Left lung (tissue), 10 donors: ENCODE data around the gene METTL5. TPM values are rescaled to one million over a fixed set of nuclear protein-coding genes. Genes with fewer than 3 reads are reported as not detected.
"Not testable (repeated sequence)": the region's sequence is repeated elsewhere in the genome, so short reads cannot be mapped to it uniquely, and the experiment has no call there.

Source experiments
- ATAC-seq: fragments of 200-7000 bp; cut with Tn5 transposase; one replicate; pipeline ENCODE4 v1.9.1; 2020; ENCODE audit warnings: moderate library complexity
- DNase-seq, 4 donors: peaks; one replicate each; pipeline ENCODE4 v3.0.0-alpha.2; 2013 to 2020
- H3K27ac ChIP-seq, 2 donors: fragments of 200-600 bp; sonication (generic) in 1 of 2; one replicate each; pipeline versions ENCODE4 v1.5.0 to v1.8.0; 2020 to 2021
- H3K27me3 ChIP-seq, 2 donors: fragments of 200-600 bp; sonication (generic) in 1 of 2; one replicate each; pipeline versions ENCODE4 v1.5.0 to v1.8.0; 2020 to 2021
- H3K36me3 ChIP-seq, 2 donors: fragments of 200-600 bp; sonication (generic) in 1 of 2; one replicate each; pipeline versions ENCODE4 v1.5.0 to v1.8.0; 2020 to 2021
- H3K4me1 ChIP-seq, 2 donors: fragments of 200-600 bp; one replicate each; pipeline ENCODE4 v1.8.0; 2021
- H3K4me3 ChIP-seq, 2 donors: fragments of 200-600 bp; sonication (generic) in 1 of 2; one replicate each; pipeline versions ENCODE4 v1.5.0 to v1.8.0; 2020 to 2021; ENCODE audit warnings: mild to moderate bottlenecking in 1 of 2
- H3K9me3 ChIP-seq, 2 donors: fragments of 200-600 bp; sonication (generic) in 1 of 2; one replicate each; pipeline versions ENCODE4 v1.5.0 to v1.8.0; 2020 to 2021
- intact Hi-C, 2 donors: fragments of 100-400 bp; cut with DNase I; formaldehyde crosslinking; loops; one replicate each; pipeline versions ENCODE4 v1.11.2 to v1.14.2; 2022
- polyA plus RNA-seq, 6 donors: library from polyadenylated mRNA; unstranded; fragments of 120-200 nt; gene quantifications; one replicate each; pipeline ENCODE4 v1.2.1, GENCODE V29; 2013; ENCODE audit not compliant: insufficient read length in 6 of 6
- total RNA-seq, 2 donors: library from RNA; stranded (reverse); fragmentation: NEBNext Ultra II Directional; extraction: Animal tissue kit (Norgen Biotek cat#: 25700); gene quantifications; one replicate each; pipeline ENCODE4 v1.2.1, GENCODE V29; 2021
- TF ChIP-seq, protein P1 (sequence below), 2 donors: fragments of 200-600 bp; sonication (generic) in 1 of 2; IDR thresholded peaks; one replicate each; pipeline versions ENCODE4 v1.5.0 to v1.8.0; 2021; ENCODE audit warnings: antibody characterized with exemption in 2 of 2
- donor health status: DM: no; HTN: yes; CAD: no.
- donor health status: DM: no; HTN: no; CAD: no.

The METTL5 gene
- total and polyA plus RNA-seq, 8 donors = 33.8 to 49.7 (median 42.6) TPM

DNA sequence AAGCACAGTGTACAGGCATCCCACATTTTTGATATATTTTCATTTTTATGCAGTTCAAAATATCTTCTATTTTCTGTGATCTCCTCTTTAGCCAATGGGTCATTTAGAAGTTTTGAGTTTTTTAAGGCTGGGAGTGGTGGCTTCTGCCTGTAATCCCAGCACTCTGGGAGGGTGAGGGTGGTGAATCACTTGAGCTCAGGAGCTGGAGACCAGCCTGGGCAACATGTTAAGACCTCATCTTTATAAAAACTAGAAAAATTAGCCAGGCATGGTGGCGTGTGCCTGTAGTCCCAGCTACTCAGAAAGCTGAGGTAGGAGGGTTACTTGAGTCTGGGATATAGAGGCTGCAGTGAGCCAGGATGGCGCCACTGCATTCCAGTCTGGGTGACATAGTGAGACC lies 20.3 kb upstream of the METTL5 start:
- Histone ChIP-seq H3K4me3 (no peak overlapping the region), H3K9me3 (no peaks in the 10 kb centered on the region), H3K4me1 (peaks cover 0 to 20% of the 10 kb centered on the region in 2 donors), H3K27ac (no peak overlapping the region), H3K36me3 (peaks cover 0 to 13% of the 10 kb centered on the region in 2 donors), H3K27me3 (no peaks in the 10 kb centered on the region)
- TF ChIP-seq, protein P1, sequence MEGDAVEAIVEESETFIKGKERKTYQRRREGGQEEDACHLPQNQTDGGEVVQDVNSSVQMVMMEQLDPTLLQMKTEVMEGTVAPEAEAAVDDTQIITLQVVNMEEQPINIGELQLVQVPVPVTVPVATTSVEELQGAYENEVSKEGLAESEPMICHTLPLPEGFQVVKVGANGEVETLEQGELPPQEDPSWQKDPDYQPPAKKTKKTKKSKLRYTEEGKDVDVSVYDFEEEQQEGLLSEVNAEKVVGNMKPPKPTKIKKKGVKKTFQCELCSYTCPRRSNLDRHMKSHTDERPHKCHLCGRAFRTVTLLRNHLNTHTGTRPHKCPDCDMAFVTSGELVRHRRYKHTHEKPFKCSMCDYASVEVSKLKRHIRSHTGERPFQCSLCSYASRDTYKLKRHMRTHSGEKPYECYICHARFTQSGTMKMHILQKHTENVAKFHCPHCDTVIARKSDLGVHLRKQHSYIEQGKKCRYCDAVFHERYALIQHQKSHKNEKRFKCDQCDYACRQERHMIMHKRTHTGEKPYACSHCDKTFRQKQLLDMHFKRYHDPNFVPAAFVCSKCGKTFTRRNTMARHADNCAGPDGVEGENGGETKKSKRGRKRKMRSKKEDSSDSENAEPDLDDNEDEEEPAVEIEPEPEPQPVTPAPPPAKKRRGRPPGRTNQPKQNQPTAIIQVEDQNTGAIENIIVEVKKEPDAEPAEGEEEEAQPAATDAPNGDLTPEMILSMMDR (IDR thresholded peaks at IDR 0.05) = no peak
- intact Hi-C loops = no loop called here
- no peak for ATAC-seq
- no peak for DNase-seq

DNA sequence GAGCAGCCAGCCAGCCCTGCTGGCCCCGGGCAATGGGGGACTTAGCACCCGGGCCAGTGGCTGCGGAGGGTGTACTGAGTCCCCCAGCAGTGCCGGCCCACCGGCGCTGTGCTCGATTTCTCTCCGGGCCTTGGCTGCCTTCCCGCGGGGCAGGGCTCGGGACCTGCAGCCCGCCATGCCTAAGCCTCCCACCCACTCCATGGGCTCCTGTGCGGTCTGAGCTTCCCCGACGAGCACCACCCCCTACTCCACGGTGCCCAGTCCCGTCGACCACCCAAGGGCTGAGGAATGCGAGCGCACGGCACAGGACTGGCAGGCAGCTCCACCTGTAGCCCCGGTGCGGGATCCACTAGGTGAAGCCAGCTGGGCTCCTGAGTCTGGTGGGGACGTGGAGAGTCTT lies 16.9 kb upstream of the METTL5 start:
- H3K27me3 ChIP-seq, DNase-seq, ATAC-seq, H3K4me3 ChIP-seq, H3K27ac ChIP-seq, H3K9me3 ChIP-seq, H3K36me3 ChIP-seq, intact Hi-C loops: not testable (repeated sequence)
- H3K4me1 ChIP-seq = peaks cover 0 to 18% of the 10 kb centered on the region in 2 donors

DNA sequence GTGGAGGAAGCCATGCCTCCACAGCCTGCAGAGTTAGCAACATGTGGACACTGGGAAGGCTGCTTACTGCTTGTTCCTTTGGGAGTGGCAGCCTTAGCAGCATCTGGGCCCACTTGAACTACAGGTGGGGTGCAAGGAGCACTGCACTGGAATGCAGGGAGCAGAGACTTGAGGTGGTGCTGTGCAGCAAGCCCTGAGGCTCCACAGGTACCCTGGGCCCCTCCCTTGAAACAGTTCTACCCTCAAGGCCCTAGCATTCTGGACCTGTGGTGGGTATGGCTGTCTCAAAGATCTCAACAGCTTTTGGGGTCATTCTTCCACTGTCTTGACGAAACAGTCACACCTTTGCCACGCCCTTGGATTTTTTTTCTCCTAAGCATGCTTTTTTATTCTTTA lies 16.0 kb upstream of the METTL5 start:
- intact Hi-C loops = no loop called here
- no peak overlapping the region for H3K4me3 ChIP-seq
- TF ChIP-seq, protein P1 (IDR thresholded peaks at IDR 0.05) = no peak
- H3K27ac ChIP-seq = no peak overlapping the region
- DNase-seq (no peak), ATAC-seq (no peak)
- peaks cover 0 to 16% of the 10 kb centered on the region in 2 donors for H3K4me1 ChIP-seq
- H3K36me3 ChIP-seq = peaks cover 0 to 9% of the 10 kb centered on the region in 2 donors
- no peaks in the 10 kb centered on the region for H3K9me3 ChIP-seq
- H3K27me3 ChIP-seq = no peaks in the 10 kb centered on the region

DNA sequence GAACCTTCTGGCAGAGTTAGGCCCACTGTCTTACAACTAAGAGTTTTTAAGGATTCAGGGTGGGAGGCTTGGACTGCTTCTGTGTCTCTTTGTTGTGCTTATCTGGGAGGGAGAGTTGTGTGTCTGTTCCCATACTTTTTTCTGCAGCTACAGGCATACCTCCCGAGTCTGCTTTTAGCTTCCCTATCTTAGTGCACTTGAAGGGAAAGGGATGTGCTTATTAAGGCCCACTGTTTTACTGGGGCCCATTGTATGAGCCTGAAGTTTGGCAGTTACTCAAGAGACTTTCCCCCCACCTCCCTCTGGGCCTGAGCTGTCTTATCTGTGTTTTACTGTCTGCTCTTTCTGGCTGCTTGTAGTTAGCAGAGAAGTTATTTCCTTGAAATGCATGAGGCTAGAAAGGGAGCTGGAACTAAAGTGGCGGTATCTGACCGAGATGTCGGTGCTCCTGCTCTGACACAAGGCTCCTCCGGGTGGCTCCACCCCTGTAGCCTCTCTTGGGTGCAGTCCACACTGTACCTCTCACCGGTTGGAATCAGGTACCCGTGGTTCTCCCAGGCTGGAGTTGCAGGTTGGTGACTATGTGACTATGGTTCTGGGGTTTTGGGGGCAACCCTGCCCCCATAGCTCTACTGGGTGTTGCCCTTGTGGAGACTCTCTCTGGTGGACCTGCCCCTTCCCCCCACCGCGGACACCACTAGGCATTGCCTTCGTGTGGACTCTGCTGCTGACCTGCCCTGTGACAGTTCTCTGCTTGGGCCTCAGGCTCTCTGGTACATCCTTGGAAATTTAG lies 15.4 kb upstream of the METTL5 start:
- TF ChIP-seq, protein P1 (IDR thresholded peaks at IDR 0.05) = no peak
- Histone ChIP-seq H3K36me3 (peaks cover 0 to 9% of the 10 kb centered on the region in 2 donors), H3K4me1 (peaks cover 0 to 16% of the 10 kb centered on the region in 2 donors), H3K27ac (no peak overlapping the region), H3K27me3 (no peaks in the 10 kb centered on the region), H3K4me3 (no peak overlapping the region), H3K9me3 (no peaks in the 10 kb centered on the region)
- intact Hi-C loops = no loop called here
- ATAC-seq = no peak
- peak in 1 of 4 donors; percentile 29 for DNase-seq

DNA sequence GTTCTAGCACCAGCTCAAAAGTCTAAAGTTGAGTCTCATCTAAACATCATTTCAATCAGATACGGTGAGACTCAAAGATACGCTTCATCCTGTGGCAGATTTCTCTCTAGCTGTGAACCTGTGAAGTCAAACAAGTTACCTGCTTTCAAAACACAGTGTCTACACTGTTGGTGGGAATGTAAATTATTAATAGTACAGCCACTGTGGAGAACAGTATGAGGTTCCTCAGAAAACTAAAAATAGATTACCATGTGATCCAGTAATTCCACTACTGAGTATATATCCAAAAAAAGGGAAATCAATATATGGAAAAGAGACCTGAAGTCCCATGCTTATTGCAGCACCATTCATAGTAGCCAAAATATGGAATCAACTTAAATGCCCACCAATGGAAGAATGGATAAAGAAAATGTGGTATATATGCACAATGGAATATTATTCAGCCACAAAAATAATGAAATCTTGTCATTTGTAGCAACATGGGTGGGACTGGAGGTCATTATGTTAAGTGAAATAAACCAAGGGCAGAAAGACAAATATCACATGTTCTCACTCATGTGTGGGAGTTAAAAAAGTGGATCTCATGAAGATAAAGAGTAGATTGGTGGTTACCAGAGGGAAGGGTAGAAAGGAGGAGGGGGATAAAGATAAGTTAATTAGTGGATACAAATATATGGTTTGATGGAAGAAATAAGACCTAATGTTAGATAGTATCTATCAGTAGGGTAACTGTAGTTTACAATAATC lies 14.2 kb upstream of the METTL5 start:
- H3K27me3 ChIP-seq = no peaks in the 10 kb centered on the region
- peaks cover 0 to 16% of the 10 kb centered on the region in 2 donors for H3K4me1 ChIP-seq
- intact Hi-C loops = no loop called here
- no peak for DNase-seq
- no peak for ATAC-seq
- H3K4me3 ChIP-seq = no peak overlapping the region
- TF ChIP-seq, protein P1 (IDR thresholded peaks at IDR 0.05) = no peak
- H3K9me3 ChIP-seq = no peaks in the 10 kb centered on the region
- H3K27ac ChIP-seq = no peak overlapping the region
- H3K36me3 ChIP-seq = peaks cover 0 to 9% of the 10 kb centered on the region in 2 donors
